ENCODE data around the gene MUC4. TPM values are rescaled to one million over a fixed set of nuclear protein-coding genes. Genes with fewer than 3 reads are reported as not detected.

The MUC4 gene
- total RNA-seq, 2 donors from 2014 or later = 0.35 to 2.3 TPM

DNA sequence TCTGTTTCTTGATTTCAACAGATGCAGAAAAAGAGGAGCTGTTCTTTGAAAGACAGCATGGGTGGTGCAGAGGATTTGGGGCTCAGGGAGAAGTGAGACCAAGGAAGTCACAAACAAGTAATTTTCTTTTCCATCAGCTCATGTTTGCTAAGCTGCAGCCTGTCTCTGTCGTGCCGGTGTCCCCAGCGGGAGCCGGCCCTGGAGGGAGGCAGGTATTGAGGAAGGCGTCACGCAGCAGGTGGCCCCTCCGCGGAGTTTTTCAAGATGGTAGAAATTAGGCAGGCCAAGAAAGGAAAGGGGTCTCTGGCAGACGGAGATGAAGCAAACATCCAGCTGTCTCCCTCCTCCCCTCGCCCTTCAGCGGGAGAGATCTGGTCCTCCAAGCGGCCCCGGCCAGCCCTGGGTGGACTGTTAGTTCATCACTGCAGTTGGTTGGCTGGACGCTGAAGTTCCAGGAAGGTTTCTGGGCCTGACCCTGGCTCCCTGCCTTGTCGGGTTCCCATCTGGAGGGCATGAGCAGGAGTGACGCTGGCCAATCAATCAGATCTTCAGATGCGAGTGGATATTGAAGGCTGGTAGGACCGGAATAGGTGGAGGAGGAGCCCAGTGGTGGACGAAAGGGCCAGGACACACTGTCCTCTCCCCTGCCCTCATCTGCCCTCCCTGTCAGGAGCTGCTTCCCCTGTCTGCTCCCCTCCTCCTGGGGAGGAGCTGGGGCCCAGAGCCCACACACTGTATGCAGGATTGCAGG is 27.7 kb upstream of the MUC4 start:
- WGBS, 2 experiments (ENCODE audit: insufficient coverage in 1 of 2, insufficient read length in 1 of 2) = 69 to 77% methylated on average over 15 to 19 of the region's 19 CpGs
- H3K27ac Mint-ChIP-seq = no peak overlapping the region
- Histone ChIP-seq H3K27ac (ENCODE audit: low read depth, low read length) (no peak overlapping the region), H3K27me3 (ENCODE audit: control insufficient read depth, insufficient read depth, low read length, poor library complexity, severe bottlenecking) (no peaks in the 10 kb centered on the region), H3K9ac (ENCODE audit: extremely low read depth, low read length, poor library complexity, severe bottlenecking) (no peak overlapping the region), H3K4me1 (ENCODE audit: control insufficient read depth, insufficient read depth, low read length) (no peaks in the 10 kb centered on the region), H3K9me3 (ENCODE audit: control insufficient read depth, low read length) (no peaks in the 10 kb centered on the region), H3K4me3 (ENCODE audit: low read length) (no peak overlapping the region), H3K36me3 (ENCODE audit: control insufficient read depth, insufficient read depth, low read length) (no peaks in the 10 kb centered on the region)
- H3K9me3 Mint-ChIP-seq = peaks cover 6% of the 10 kb centered on the region
- no peak overlapping the region for H3K4me3 Mint-ChIP-seq
- H3K27me3 Mint-ChIP-seq (ENCODE audit: insufficient read depth) = no peaks in the 10 kb centered on the region
- H3K4me1 Mint-ChIP-seq = peaks cover 9% of the 10 kb centered on the region
- H3K36me3 Mint-ChIP-seq (ENCODE audit: low read depth) = peaks cover 5% of the 10 kb centered on the region
- DNase-seq = no peak
- no peak for TF ChIP-seq CTCF (conservative IDR thresholded peaks at IDR 0.05)

GRCh38 chr3:195838714-195839113 is 27.0 kb upstream of the MUC4 start:
- no peaks in the 10 kb centered on the region for H3K9me3 ChIP-seq (ENCODE audit: control insufficient read depth, low read length)
- peaks cover 6% of the 10 kb centered on the region for H3K9me3 Mint-ChIP-seq
- H3K4me1 ChIP-seq (ENCODE audit: control insufficient read depth, insufficient read depth, low read length) = no peaks in the 10 kb centered on the region
- WGBS, 2 experiments (ENCODE audit: insufficient coverage in 1 of 2, insufficient read length in 1 of 2) = 80 to 89% methylated on average over 1 to 5 of the region's 5 CpGs
- no peak for DNase-seq
- no peak overlapping the region for H3K4me3 ChIP-seq (ENCODE audit: low read length)
- no peaks in the 10 kb centered on the region for H3K36me3 ChIP-seq (ENCODE audit: control insufficient read depth, insufficient read depth, low read length)
- H3K36me3 Mint-ChIP-seq (ENCODE audit: low read depth) = peaks cover 5% of the 10 kb centered on the region
- H3K4me1 Mint-ChIP-seq = peaks cover 9% of the 10 kb centered on the region
- no peak overlapping the region for H3K27ac ChIP-seq (ENCODE audit: low read depth, low read length)
- TF ChIP-seq CTCF (conservative IDR thresholded peaks at IDR 0.05) = no peak
- H3K27me3 Mint-ChIP-seq (ENCODE audit: insufficient read depth) = no peaks in the 10 kb centered on the region
- no peaks in the 10 kb centered on the region for H3K27me3 ChIP-seq (ENCODE audit: control insufficient read depth, insufficient read depth, low read length, poor library complexity, severe bottlenecking)
- no peak overlapping the region for H3K27ac Mint-ChIP-seq
- H3K4me3 Mint-ChIP-seq = no peak overlapping the region
- H3K9ac ChIP-seq (ENCODE audit: extremely low read depth, low read length, poor library complexity, severe bottlenecking) = no peak overlapping the region

GRCh38 chr3:195836476-195837135 is 24.9 kb upstream of the MUC4 start:
- no peak overlapping the region for H3K4me3 ChIP-seq (ENCODE audit: low read length)
- H3K27ac Mint-ChIP-seq = no peak overlapping the region
- no peak for TF ChIP-seq CTCF (conservative IDR thresholded peaks at IDR 0.05)
- H3K9ac ChIP-seq (ENCODE audit: extremely low read depth, low read length, poor library complexity, severe bottlenecking) = no peak overlapping the region
- peaks cover 9% of the 10 kb centered on the region for H3K4me1 Mint-ChIP-seq
- no peak overlapping the region for H3K27ac ChIP-seq (ENCODE audit: low read depth, low read length)
- no peak for DNase-seq
- H3K27me3 ChIP-seq (ENCODE audit: control insufficient read depth, insufficient read depth, low read length, poor library complexity, severe bottlenecking) = no peaks in the 10 kb centered on the region
- no peaks in the 10 kb centered on the region for H3K36me3 ChIP-seq (ENCODE audit: control insufficient read depth, insufficient read depth, low read length)
- H3K4me1 ChIP-seq (ENCODE audit: control insufficient read depth, insufficient read depth, low read length) = no peaks in the 10 kb centered on the region
- H3K36me3 Mint-ChIP-seq (ENCODE audit: low read depth) = peaks cover 5% of the 10 kb centered on the region
- no peaks in the 10 kb centered on the region for H3K9me3 ChIP-seq (ENCODE audit: control insufficient read depth, low read length)
- WGBS, 2 experiments (ENCODE audit: insufficient coverage in 1 of 2, insufficient read length in 1 of 2) = 86 to 98% methylated on average over 8 to 14 of the region's 14 CpGs
- H3K27me3 Mint-ChIP-seq (ENCODE audit: insufficient read depth) = no peaks in the 10 kb centered on the region
- peaks cover 6% of the 10 kb centered on the region for H3K9me3 Mint-ChIP-seq
- H3K4me3 Mint-ChIP-seq = no peak overlapping the region
